GM21737 (cell line): Measurements from ENCODE around the gene ATP7B.
"Not testable (repeated sequence)": the region's sequence is repeated elsewhere in the genome, so short reads cannot be mapped to it uniquely, and the experiment has no call there.

Experiments
- ATAC-seq: cut with Tn5 transposase; IDR thresholded peaks from one replicate; pipeline ENCODE4 v1.9.1; 2021; ENCODE audit warnings: mild to moderate bottlenecking, moderate library complexity; ENCODE audit not compliant: unreplicated experiment

The ATP7B gene

GRCh38 chr13:51924756-51925544 is 86.3 kb downstream of the ATP7B start:
- ATAC-seq: no peak

DNA sequence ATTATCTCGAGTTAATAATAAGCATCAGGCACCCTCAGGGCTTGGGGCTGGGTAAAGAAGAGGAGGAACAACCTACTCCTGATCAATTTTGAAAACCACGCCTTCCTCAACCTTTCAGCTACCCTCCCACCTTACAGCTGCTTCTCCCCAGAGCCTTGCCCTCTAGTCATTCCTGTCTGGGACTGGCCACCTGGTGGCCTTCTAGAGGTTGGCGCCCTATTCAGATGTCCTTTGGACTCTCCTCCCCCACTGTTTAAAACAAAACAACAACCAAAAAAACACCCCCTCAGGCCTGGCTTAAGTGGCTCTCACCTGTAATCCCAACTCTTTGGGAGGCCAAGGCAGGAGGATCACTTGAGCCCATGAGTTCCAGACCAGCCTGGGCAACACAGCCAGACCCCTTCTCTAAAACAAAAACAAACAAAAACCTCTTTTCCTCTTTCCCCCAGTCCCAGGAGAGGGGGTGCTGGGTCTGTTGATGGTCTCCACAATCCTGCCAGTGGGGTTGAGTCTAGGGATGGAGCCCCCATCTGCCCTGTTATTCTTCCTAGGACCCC is 87.2 kb downstream of the ATP7B start:
- ATAC-seq: no peak

- no peak for ATAC-seq
Measured at GRCh38 chr13:51922771-51923480, 88.3 kb downstream of the ATP7B start.

- no peak for ATAC-seq
Measured at GRCh38 chr13:51921790-51922740, 89.2 kb downstream of the ATP7B start.

GRCh38 chr13:51920786-51921185 is 90.5 kb downstream of the ATP7B start:
- ATAC-seq: no peak

DNA sequence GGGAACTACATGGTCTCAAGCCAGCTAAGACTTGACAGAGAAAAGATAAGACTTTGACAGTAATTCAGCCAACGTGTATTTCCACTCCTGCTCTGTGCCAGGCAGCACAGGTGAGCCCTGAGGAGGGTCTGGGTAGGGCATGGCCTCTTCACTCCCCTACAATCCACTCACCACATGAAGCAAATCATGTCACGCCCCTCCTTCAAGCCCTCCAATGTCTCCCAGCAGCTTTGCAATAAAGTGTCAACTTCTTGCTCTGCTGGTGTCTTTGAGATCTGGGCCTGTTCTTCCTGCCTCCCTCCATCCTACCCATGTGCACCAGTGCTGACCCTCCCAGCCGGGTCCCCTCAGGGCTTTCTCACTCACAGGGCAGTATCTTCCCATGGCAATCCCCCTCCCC is 91.0 kb downstream of the ATP7B start:
- ATAC-seq: no peak

DNA sequence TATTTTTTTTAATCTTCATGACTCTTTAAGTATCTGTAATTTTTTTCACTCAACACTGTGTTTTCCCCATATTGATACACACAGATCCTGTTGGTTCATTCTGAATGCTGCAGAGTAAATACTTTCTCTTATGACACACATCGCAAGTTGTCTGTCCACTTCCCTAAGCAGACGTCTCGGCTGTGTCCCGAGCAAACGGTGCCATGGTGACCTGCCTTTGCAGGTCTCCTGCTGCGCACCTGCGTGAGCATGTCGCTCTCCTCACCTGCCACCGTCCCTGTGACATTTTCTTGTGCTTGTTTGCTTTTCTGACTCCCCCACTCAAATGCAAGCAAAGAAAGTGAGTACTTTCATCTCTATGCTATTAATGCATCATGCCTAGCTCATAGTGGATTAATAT is 91.7 kb downstream of the ATP7B start:
- ATAC-seq: no peak

DNA sequence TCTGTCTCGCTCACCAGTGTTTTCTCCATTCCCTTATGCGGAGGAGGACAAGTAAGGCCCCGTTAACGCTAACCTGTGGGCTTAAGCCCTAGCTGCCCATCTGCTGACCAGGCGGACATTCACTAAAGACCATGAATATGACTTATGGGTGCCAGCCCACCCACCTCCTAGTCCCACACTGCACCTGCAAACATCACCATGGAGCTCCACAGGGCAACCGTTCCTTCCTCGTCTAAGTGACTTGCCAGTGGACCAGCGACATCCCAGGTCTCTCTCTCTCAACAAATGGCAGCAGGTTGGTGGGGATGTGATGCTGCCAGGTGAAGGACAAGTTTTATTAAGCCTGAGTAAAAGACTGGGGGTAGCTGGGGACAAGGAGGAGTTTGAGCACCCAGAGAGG is 94.3 kb downstream of the ATP7B start:
- no peak for ATAC-seq

DNA sequence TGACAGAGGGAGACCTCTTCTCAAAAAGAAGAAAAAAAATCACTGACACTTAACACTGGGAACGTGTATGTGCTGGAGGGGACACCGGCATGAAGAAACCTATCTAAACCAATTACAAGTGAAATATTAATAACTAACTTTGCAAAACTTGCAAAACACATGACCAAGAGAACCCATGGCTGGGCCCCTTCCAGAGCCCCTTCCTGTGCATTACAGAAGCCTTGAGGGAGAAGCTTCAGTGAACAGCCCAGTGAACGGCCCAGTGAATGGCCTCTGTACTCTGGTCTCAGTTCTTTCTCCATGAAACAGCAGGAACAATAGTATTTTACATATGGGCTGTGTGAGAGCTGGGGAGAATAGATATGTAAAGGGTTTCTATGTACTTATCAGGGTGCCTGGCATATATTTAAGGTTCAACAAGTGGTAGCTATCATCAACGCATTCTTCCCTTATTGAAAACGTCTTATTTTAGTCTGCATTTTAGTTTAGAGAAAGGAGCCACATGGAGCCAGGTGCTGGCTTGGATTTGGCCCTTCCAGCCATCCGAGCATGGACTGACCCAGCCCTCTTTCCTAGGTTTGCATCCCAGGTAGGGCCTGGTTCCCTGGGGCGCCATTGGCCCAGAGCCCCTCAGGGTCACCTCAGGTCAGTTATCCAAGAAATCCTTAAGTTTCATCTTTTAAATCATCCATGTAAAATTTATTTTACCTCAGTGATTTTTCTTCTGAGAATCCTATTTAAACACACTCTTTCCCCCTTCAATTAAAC is 95.0 kb downstream of the ATP7B start:
- no peak for ATAC-seq

- no peak for ATAC-seq
Measured at GRCh38 chr13:51914137-51914493, 97.1 kb downstream of the ATP7B start.

DNA sequence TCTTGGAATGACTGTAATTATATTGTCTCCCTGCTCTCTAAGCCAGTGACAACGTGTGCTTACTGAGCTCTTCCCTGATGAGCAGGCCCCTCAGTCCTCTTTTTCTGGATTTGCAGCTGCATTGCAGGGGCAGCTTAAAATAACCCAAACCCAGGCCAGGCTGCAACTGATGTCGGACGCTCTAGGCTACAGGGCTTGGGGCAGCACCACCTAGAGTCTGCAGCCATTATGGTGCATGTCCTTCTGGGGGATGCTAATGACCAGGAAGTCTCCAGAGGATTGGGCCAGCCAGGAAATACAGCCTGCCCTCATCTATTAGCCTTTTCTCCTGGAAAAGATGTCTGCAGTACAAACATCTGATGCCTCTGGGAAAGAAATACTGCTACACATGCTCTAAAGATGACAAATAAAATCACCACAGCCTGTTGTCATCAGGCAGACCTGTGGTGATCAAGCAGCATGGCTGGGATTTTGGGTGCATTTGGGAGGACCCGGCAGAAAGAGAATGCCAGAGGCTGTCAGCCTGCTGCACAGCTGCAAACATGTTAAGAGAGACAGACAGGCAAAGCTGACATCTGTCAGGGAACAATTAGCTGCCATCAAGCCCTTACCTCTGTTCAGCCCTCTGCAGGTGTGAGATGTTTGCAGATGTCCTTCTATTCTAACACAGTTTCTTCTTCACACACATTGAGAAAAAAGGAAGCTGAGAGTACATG is 97.7 kb downstream of the ATP7B start:
- no peak for ATAC-seq

DNA sequence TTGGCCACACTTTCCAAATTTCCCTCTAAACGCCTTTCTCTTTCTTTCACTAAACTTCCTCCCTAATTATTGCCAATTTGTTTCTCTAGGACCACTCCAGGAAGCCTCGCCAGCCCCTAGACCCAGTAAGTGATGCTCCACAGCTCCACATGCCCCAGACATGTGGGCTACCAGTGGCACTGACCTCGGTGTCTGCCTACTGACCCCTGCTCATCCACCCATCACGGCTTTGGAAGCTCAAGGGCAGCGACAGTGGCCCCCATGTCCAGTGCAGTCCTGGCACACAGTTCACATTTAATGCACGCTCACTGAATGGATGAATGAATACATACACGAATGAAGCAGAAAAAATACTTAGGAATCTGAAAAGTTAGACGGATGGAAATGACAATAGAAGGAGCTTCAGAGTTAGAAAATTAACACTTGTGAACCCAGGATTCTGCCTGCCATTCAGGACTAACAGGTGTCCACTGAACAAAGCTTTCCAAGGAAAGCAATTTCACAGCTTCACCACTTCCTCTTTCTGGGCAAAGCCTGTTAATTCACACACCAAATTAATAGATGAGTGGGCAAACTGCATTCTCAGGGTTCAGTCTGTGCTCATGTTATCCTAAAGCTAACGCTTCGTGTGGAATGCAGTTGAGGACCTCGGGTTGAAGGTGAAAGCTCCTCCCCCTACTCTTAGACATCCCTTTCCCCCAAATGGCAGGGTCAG is 98.6 kb downstream of the ATP7B start:
- no peak for ATAC-seq

DNA sequence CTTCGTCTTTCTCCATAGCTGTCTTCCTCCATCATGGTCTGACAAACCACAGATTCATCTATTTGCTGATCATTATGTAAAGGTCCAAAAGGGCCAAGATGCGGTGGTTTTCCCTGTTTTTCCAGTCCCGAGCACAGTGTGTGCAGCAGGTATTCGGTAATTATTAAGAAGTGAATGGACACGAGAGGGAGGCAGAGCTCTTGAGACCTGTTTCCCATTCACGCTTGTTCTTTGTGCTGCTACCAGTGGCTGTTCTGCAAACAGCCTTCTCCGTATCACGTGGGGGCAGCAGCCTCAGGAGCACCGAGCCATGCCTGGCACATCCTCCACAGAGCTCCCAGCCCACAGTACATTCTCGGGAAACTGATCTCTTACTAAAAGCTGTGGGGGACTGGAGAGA is 99.2 kb downstream of the ATP7B start:
- ATAC-seq: no peak

GRCh38 chr13:51910508-51910907 is 100.7 kb downstream of the ATP7B start:
- no peak for ATAC-seq

- ATAC-seq: not testable (repeated sequence)
Measured at GRCh38 chr13:51909265-51909664, 102.0 kb downstream of the ATP7B start.

GRCh38 chr13:51907040-51907732 is 104.1 kb downstream of the ATP7B start:
- no peak for ATAC-seq

GRCh38 chr13:51906581-51906980 is 104.7 kb downstream of the ATP7B start:
- no peak for ATAC-seq

DNA sequence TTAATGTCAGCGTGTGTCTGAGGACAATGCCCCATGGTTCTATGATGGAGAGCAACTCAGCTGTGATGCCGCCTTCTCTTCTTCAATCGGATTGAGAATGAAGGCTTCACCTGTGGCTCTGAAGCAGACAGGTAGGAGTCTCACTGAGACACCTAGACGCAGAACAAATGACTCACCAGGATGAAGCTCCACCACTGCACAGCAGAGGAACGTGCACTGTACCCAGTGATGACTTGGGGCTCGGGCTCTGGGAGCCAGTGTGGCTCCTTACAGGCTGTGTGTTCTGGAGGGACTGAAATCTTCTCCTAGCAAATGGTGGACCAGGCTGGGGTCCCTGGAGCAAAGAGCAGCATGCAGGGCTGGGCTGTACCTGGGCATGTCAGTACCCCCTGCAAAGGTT is 105.5 kb downstream of the ATP7B start:
- ATAC-seq: no peak

DNA sequence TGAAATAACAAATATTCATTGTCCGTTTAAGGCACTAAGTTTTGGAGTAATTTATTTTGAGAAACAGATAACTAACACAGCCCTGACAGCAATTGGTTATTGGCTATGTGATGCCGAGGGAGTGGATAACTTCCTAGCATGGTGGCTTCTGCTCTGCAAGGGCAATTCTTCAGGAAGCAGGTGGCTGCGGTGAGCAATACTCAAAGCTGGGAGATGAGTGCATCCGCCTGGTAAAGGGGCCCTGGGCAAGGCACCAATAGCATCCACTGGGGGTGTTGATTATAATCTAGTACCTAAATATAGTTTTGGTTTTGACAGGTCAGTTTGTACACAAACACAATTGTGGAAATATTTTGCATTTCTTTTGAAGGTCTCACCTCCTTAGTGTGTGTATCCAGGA is 108.5 kb downstream of the ATP7B start:
- no peak for ATAC-seq
